Naive thymus-derived CD8-positive, alpha-beta T cell (primary cell): ENCODE results near the gene GCK. TPM values are rescaled to one million over a fixed set of nuclear protein-coding genes. Genes with fewer than 3 reads are reported as not detected.

ENCODE experiments used
- ATAC-seq, 2 donors: fragments of 150-1000 bp; cut with Tn5 transposase in 1 of 2; sonication (Bioruptor Pico), chemical (Tn5 transposase) in 1 of 2; 1 replicate in 1 of 2; 2 replicates in 1 of 2; pipeline ENCODE4 v1.10.0; 2021; ENCODE audit warnings: mild to moderate bottlenecking in 2 of 2, moderate library complexity in 2 of 2
- POLR2A ChIA-PET: fragments of 350-600 bp; sonication (Branson Sonifier 250); formaldehyde crosslinking; loops from one replicate; lab custom pipeline; 2021; ENCODE audit warnings: antibody characterized with exemption; lab: Charles Lee
- DNase-seq, 10 donors: peaks; one replicate each; pipeline versions ENCODE4 v3.0.0 to v3.0.0-alpha.2; 2020 to 2022
- H3K27ac Mint-ChIP-seq, 10 donors: one replicate each; pipeline ENCODE4 v1.8.0; 2020 to 2022; ENCODE audit warnings: mild to moderate bottlenecking in 10 of 10, mixed read lengths in 10 of 10, moderate library complexity in 4 of 10, inconsistent platforms in 1 of 10
- H3K27me3 Mint-ChIP-seq, 5 donors: one replicate each; pipeline ENCODE4 v1.8.0; 2021 to 2022; ENCODE audit warnings: mixed read lengths in 5 of 5
- H3K36me3 Mint-ChIP-seq, 3 donors: one replicate each; pipeline ENCODE4 v1.8.0; 2020 to 2022; ENCODE audit warnings: mixed read lengths in 3 of 3, mild to moderate bottlenecking in 2 of 3, inconsistent platforms in 1 of 3
- H3K4me1 Mint-ChIP-seq, 4 donors: one replicate each; pipeline ENCODE4 v1.8.0; 2021 to 2022; ENCODE audit warnings: mixed read lengths in 4 of 4
- H3K4me3 Mint-ChIP-seq, 10 donors: one replicate each; pipeline ENCODE4 v1.8.0; 2020 to 2022; ENCODE audit warnings: mild to moderate bottlenecking in 10 of 10, mixed read lengths in 10 of 10, moderate library complexity in 6 of 10, inconsistent platforms in 1 of 10
- H3K9me3 Mint-ChIP-seq, 9 donors: one replicate each; pipeline ENCODE4 v1.8.0; 2020 to 2022; ENCODE audit warnings: mixed read lengths in 9 of 9, mild to moderate bottlenecking in 3 of 9, inconsistent platforms in 1 of 9, moderate library complexity in 1 of 9
- polyA plus RNA-seq, 3 donors: library from polyadenylated mRNA; unstranded; fragments of 300-500 nt; fragmentation: Illumina TruSeq; gene quantifications; one replicate each; pipeline ENCODE4 v1.2.3, GENCODE V29; 2021
- total RNA-seq, 8 experiments: library from RNA in 2 of 8; stranded (reverse) in 2 of 8; gene quantifications; one replicate each; pipeline ENCODE4 v1.2.3 and lab custom pipeline; 2021 to 2026

The GCK gene
- total and polyA plus RNA-seq, 5 experiments from 2014 or later: 0.58 to 4.8 (median 1.2) TPM

- Mint-ChIP-seq H3K27me3 (peaks cover 0 to 7% (median 0%) of the 10 kb centered on the region in 5 donors), H3K4me3 (no peak overlapping the region), H3K4me1 (peaks cover 0 to 2% (median 0%) of the 10 kb centered on the region in 4 donors), H3K27ac (no peak overlapping the region), H3K36me3 (no peaks in the 10 kb centered on the region), H3K9me3 (no peaks in the 10 kb centered on the region)
- POLR2A ChIA-PET: no interaction called here
- no peak for ATAC-seq
- peak in 1 of 10 donors; percentile 32 for DNase-seq
These were observed 30.8 kb upstream of the GCK start for GRCh38 chr7:44220046-44220357.

GRCh38 chr7:44219371-44220045, 30.3 kb upstream of the GCK start:
- no peaks in the 10 kb centered on the region for H3K9me3 Mint-ChIP-seq
- peaks cover 0 to 7% (median 0%) of the 10 kb centered on the region in 5 donors for H3K27me3 Mint-ChIP-seq
- no peaks in the 10 kb centered on the region for H3K36me3 Mint-ChIP-seq
- DNase-seq: peak in 1 of 10 donors; percentile 56
- H3K27ac Mint-ChIP-seq: no peak overlapping the region
- no peak for ATAC-seq
- POLR2A ChIA-PET: interaction anchor here (0.7 kb wide), 2 partner anchors 110 to 388 kb away, joined by 3 to 4 read pairs; no protein-coding TSS in a partner anchor
- no peak overlapping the region for H3K4me3 Mint-ChIP-seq
- peaks cover 0 to 2% (median 0%) of the 10 kb centered on the region in 4 donors for H3K4me1 Mint-ChIP-seq

GRCh38 chr7:44218418-44219201, 29.4 kb upstream of the GCK start:
- ATAC-seq: no peak
- H3K4me1 Mint-ChIP-seq: peaks cover 0 to 2% (median 0%) of the 10 kb centered on the region in 4 donors
- no peaks in the 10 kb centered on the region for H3K27me3 Mint-ChIP-seq
- peak in 1 of 10 donors; percentile 53 for DNase-seq
- peaks cover 0 to 4% (median 0%) of the 10 kb centered on the region in 3 donors for H3K36me3 Mint-ChIP-seq
- H3K9me3 Mint-ChIP-seq: no peaks in the 10 kb centered on the region
- POLR2A ChIA-PET: interaction anchor here (0.7 kb wide), 2 partner anchors 111 to 389 kb away, joined by 3 to 4 read pairs; no protein-coding TSS in a partner anchor
- H3K27ac Mint-ChIP-seq: no peak overlapping the region
- no peak overlapping the region for H3K4me3 Mint-ChIP-seq

GRCh38 chr7:44217852-44218402, 28.7 kb upstream of the GCK start:
- no peaks in the 10 kb centered on the region for H3K27me3 Mint-ChIP-seq
- peak overlapping the region in 1 of 10 donors; percentile 54 for H3K27ac Mint-ChIP-seq
- H3K4me3 Mint-ChIP-seq: no peak overlapping the region
- no peaks in the 10 kb centered on the region for H3K9me3 Mint-ChIP-seq
- H3K36me3 Mint-ChIP-seq: peaks cover 0 to 10% (median 0%) of the 10 kb centered on the region in 3 donors
- POLR2A ChIA-PET: no interaction called here
- H3K4me1 Mint-ChIP-seq: peaks cover 0 to 2% (median 0%) of the 10 kb centered on the region in 4 donors
- DNase-seq (peak in 1 of 10 donors; percentile 2), ATAC-seq (no peak)

- Mint-ChIP-seq H3K4me3 (no peak overlapping the region), H3K27me3 (no peaks in the 10 kb centered on the region), H3K36me3 (peaks cover 0 to 17% (median 0%) of the 10 kb centered on the region in 3 donors), H3K4me1 (no peaks in the 10 kb centered on the region), H3K27ac (no peak overlapping the region), H3K9me3 (no peaks in the 10 kb centered on the region)
- POLR2A ChIA-PET: no interaction called here
- ATAC-seq (no peak), DNase-seq (peak in 1 of 10 donors; percentile 4)
These were observed 28.0 kb upstream of the GCK start for GRCh38 chr7:44217223-44217714.

GRCh38 chr7:44216521-44217222, 27.4 kb upstream of the GCK start:
- ATAC-seq (no peak), DNase-seq (peak in 1 of 10 donors; percentile 52)
- H3K4me3 Mint-ChIP-seq: peak overlapping the region in 1 of 10 donors; percentile 22
- H3K27ac Mint-ChIP-seq: no peak overlapping the region
- H3K36me3 Mint-ChIP-seq: peaks cover 0 to 23% (median 0%) of the 10 kb centered on the region in 3 donors
- no peaks in the 10 kb centered on the region for H3K9me3 Mint-ChIP-seq
- POLR2A ChIA-PET: no interaction called here
- H3K4me1 Mint-ChIP-seq: no peaks in the 10 kb centered on the region
- no peaks in the 10 kb centered on the region for H3K27me3 Mint-ChIP-seq

- POLR2A ChIA-PET: no interaction called here
- peak overlapping the region in 2 of 10 donors; percentile 11 to 63 for H3K27ac Mint-ChIP-seq
- H3K4me1 Mint-ChIP-seq: no peaks in the 10 kb centered on the region
- peaks cover 0 to 28% (median 5%) of the 10 kb centered on the region in 3 donors for H3K36me3 Mint-ChIP-seq
- peak in 1 of 10 donors; percentile 50 for DNase-seq
- H3K9me3 Mint-ChIP-seq: no peaks in the 10 kb centered on the region
- no peaks in the 10 kb centered on the region for H3K27me3 Mint-ChIP-seq
- ATAC-seq: no peak
- no peak overlapping the region for H3K4me3 Mint-ChIP-seq
These were observed 26.8 kb upstream of the GCK start for GRCh38 chr7:44216019-44216418.

- no peak for ATAC-seq
- Mint-ChIP-seq H3K27ac (peak overlapping the region in 2 of 10 donors; percentile 11 to 63), H3K36me3 (peaks cover 0 to 33% (median 7%) of the 10 kb centered on the region in 3 donors), H3K27me3 (no peaks in the 10 kb centered on the region), H3K4me3 (no peak overlapping the region), H3K4me1 (no peaks in the 10 kb centered on the region), H3K9me3 (no peaks in the 10 kb centered on the region)
- DNase-seq: peak in 1 of 10 donors; percentile 41
- POLR2A ChIA-PET: no interaction called here
These were observed 26.3 kb upstream of the GCK start for GRCh38 chr7:44215531-44215930.

GRCh38 chr7:44213877-44214388, 24.7 kb upstream of the GCK start:
- POLR2A ChIA-PET: no interaction called here
- H3K27me3 Mint-ChIP-seq: no peaks in the 10 kb centered on the region
- ATAC-seq (no peak), DNase-seq (peak in 1 of 10 donors; percentile 48)
- H3K9me3 Mint-ChIP-seq: no peaks in the 10 kb centered on the region
- peaks cover 0 to 47% (median 7%) of the 10 kb centered on the region in 3 donors for H3K36me3 Mint-ChIP-seq
- no peaks in the 10 kb centered on the region for H3K4me1 Mint-ChIP-seq
- H3K4me3 Mint-ChIP-seq: no peak overlapping the region
- H3K27ac Mint-ChIP-seq: peak overlapping the region in 6 of 10 donors; percentile 2 to 76 (median 37)

- POLR2A ChIA-PET: interaction anchor here (1.6 kb wide), 1 partner anchor 13 kb away, joined by 4 read pairs; the partner anchor contains the start of gene YKT6
- H3K4me3 Mint-ChIP-seq: no peak overlapping the region
- peak in 1 of 10 donors; percentile 30 for DNase-seq
- H3K27ac Mint-ChIP-seq: peak overlapping the region in 3 of 10 donors; percentile 9 to 56 (median 15)
- H3K4me1 Mint-ChIP-seq: no peaks in the 10 kb centered on the region
- no peaks in the 10 kb centered on the region for H3K27me3 Mint-ChIP-seq
- no peaks in the 10 kb centered on the region for H3K9me3 Mint-ChIP-seq
- peaks cover 0 to 53% (median 10%) of the 10 kb centered on the region in 3 donors for H3K36me3 Mint-ChIP-seq
- ATAC-seq: no peak
These were observed 24.1 kb upstream of the GCK start for GRCh38 chr7:44213206-44213876.

- no peak for ATAC-seq
- H3K36me3 Mint-ChIP-seq: peaks cover 0 to 59% (median 10%) of the 10 kb centered on the region in 3 donors
- DNase-seq: peak in 1 of 10 donors; percentile 32
- H3K4me1 Mint-ChIP-seq: no peaks in the 10 kb centered on the region
- H3K9me3 Mint-ChIP-seq: no peaks in the 10 kb centered on the region
- H3K27ac Mint-ChIP-seq: peak overlapping the region in 1 of 10 donors; percentile 41
- no peak overlapping the region for H3K4me3 Mint-ChIP-seq
- POLR2A ChIA-PET: interaction anchor here (1.0 to 1.6 kb wide), 2 partner anchors 11 to 12 kb away, joined by 3 to 4 read pairs; partner anchors contain the start of gene YKT6
- no peaks in the 10 kb centered on the region for H3K27me3 Mint-ChIP-seq
These were observed 23.4 kb upstream of the GCK start for GRCh38 chr7:44212581-44213184.
